GM19025 (cell line): ENCODE measurements around the gene THNSL1.
"Not testable (repeated sequence)": the region's sequence is repeated elsewhere in the genome, so short reads cannot be mapped to it uniquely, and the experiment has no call there.

Experiments used
- ATAC-seq: cut with Tn5 transposase; IDR thresholded peaks from one replicate; pipeline ENCODE4 v1.9.1; 2021; ENCODE audit warnings: mild to moderate bottlenecking, low read depth, moderate library complexity; ENCODE audit not compliant: unreplicated experiment

Gene THNSL1

DNA sequence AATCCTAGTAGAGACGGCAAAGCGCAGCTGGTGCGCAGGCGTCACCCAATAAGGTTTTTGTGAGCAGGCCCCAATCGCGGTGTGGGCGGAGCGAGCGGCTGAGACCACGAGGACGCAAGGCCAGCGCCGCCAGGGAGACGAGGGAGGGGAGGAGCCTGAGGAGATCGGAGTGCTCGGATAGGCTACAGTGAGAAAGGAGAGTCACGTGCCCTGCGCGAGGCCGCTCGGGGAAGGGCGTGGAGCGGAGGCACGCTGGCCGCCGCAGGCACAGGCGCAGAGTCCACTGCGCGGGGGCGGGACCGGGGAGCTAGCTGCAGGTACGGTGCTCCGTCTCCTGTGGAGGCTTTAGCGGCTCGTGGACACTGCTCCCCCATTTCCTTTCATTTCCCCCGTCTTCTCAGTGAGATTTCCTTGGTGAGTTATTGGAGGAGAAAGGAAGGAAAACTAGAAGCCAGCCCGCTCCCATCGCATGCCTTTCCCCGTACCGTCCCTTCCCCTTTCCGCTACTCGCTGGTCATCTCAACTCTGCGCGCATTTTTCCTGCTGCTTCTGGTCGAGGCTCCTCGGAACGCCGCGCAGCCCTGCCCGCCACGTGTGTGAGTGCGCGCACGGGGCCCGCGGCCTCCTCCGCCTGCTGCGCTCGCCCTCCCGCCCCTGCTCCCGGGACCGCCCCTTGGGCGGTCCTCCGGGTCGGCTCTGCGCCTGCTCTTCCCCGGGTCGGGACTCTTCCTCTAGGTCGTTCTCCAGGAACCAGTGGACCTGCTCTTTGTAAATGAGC, at the start of gene THNSL1:
Gene THNSL1, plus strand, starts transcription at position 237 of the 778 bp plus-strand sequence. CDS start 6,612 bp downstream, outside the sequence.
- ATAC-seq, result peak; percentile 99

DNA sequence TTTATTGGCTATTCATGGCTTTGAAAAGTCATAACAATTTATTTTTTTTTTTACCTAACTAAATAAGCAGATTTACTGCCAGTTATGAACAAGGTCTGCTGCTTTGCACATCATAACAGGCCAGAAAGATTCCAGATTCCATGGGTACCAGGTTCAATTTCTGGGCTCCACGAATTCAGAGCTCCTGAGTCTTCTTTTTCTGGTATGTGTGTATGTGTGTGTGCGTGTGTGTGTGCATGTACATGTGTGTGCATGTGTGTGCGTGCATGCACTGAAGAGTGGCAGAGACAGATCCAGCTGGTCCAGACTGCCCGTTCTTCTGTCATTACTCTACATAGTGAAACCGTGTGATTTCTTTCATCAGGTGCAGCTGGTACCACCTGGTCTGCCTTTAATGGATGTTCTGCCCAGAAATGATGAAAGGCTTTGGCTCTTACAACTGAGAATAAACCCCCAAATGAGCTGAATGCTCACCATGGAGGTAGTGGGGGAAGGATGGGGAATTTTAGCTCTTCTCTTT, 49.4 kb upstream of the THNSL1 start:
- no peak for ATAC-seq

GRCh38 chr10:24968349-24968748, 48.1 kb upstream of the THNSL1 start:
- no peak for ATAC-seq

DNA sequence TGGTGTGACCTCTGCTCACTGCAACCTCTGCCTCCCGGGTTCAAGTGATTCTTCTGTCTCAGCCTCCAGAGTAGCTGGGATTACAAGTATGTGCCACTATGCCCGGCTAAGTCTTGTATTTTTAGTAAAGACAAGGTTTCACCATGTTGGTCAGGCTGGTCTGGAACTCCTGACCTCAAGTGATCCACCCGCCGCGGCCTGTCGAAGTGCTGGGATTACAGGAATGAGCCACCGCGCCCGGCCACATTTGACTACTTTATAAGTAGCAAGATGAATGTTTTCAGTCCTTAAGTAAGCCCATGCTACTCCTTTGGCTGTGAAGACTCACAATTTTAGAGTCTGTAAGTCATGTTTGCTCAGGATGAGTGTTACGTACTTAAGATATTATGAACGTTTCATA, 47.5 kb upstream of the THNSL1 start:
- not testable (repeated sequence) for ATAC-seq

DNA sequence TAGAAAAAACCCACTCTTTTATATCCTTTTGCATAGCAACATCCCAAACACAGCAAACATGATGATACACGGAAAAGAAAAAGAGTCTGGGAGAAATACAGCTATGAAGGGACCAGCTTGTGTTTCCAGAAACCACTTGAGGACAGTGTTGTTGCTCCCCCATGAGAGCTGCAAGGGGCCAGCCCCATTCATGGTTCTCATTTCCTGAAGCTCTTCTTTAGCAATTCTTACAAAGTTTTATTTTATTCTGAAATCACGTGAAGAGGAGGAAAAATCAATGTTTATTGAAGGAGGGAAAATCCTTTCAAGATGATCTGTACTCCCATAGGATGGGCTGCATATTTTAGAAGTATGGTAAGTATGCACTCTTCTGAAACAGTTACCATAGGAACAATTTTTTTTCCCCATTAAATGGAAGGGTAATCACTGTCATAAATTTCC, 46.6 kb upstream of the THNSL1 start:
- ATAC-seq, result no peak

DNA sequence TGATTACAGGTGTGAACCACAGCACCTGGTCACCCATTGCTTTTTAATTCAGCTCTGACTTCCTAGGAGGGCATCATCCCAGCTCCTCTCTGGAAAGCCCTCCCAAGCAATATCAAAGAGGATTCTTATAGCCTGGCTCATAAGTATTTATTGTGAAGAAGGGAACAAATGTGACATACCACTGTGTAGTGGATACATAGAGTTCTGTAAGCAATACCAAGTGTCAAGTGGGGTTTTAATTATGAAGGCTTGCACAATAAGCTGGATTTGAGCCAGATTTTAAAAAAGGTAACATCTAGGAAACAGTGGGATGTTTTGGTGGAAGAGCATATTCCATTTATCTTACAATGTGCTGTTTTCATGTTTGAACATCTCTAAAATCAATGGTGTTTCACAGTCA, 45.0 kb upstream of the THNSL1 start:
- no peak for ATAC-seq

GRCh38 chr10:24973163-24973562, 43.2 kb upstream of the THNSL1 start:
- ATAC-seq, result no peak

DNA sequence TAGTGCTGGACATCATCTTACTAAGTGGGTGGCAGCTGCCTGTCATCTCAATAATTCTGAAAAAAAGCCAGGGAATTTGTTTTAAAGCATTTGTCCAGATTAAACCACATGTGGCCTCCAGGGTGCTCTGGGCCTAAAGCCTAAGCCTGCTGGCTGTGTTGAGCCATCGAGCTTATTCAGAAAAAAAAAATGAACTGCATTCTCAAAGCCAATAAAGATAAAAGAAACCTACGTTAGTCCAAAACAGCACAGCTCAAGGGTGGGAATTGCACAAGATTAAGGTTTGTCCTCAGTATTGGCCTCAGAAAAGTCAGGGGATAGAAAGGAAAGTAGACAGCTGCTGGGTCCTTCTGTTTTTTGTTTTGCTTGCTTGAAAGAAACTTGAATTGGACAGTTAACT, 41.4 kb upstream of the THNSL1 start:
- no peak for ATAC-seq

GRCh38 chr10:24979685-24980084, 36.7 kb upstream of the THNSL1 start:
- ATAC-seq, result no peak

DNA sequence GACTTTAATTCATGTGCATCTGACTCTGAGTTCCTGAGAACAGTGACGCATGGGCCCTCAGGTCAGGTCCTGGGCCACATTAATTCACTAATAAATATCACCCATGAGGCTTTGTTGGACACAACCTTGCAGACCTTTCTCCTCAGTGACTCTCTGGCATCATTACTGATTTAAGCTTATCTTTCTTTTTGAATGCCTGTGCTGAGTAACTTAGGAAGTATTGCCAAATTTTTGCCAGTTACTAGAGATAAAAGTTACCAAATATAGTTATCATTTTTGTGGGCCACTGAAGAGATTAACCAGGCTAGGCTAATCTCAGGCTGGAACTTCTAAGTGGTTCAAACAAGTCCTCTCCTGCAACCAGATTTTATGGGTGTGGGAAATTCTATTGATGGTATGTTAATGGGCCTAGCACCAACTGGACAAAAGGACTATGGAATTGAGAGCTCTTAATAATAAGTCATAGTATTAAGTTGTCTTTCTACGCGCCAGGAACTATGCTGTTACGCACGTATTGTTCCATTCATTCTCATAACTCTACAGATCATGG, 35.2 kb upstream of the THNSL1 start:
- ATAC-seq, result no peak

DNA sequence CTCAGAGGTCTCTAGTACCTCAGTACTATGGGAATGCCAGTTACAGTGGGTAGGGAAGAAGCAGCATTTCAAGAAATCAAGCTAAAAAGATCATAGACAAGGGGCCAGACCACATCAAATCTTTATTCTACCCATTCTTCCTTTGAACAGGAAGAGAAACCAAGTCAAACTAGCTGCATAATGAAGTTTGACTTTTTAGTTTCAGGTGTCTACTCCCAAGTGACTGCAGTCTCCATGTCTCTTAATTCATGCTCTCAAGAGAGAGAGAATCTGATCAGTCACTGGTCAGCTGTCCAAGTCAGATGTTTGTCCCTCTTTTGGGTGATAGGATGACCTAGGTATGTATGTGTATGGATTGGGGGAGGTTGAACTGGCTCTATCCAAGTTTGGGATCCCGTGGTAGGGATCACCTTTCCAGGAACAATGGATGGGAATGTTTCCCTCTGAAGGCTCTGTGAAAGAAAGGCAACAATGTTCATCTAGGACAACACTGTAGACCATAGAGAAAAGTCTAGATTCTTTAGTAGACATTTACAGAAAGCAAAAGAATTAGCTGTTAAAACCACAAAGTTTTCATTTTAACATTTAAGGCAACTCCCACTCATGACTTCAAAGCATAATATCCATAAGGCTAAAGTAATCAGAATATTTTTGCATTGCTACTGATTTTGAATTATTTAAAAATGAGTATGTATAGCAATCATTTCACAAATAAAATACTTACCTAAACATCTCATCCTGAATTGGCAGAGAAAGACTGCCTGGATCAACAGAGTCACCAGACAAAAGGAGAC, 33.9 kb upstream of the THNSL1 start:
- ATAC-seq, result peak; percentile 78

DNA sequence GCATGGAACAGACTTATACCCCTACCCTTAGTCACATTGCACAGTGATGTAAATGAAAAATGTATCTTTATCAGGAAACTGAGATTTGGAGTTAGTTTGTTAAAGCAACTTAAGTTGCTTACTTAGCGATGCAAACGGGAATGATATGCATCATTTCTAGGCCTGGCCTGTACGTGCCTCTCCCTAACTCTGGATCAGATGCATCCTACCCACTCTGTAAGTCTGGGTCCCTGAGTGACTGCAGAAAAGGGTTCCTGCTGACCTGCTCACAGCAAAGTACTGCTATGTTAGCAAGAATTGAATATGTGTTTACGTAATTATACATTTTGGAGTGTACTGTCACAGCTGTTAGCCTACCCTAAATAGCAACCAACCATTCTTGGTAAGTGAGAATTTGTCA, 33.3 kb upstream of the THNSL1 start:
- no peak for ATAC-seq

- no peak for ATAC-seq
Measured at GRCh38 chr10:24983946-24984345, 32.5 kb upstream of the THNSL1 start.

DNA sequence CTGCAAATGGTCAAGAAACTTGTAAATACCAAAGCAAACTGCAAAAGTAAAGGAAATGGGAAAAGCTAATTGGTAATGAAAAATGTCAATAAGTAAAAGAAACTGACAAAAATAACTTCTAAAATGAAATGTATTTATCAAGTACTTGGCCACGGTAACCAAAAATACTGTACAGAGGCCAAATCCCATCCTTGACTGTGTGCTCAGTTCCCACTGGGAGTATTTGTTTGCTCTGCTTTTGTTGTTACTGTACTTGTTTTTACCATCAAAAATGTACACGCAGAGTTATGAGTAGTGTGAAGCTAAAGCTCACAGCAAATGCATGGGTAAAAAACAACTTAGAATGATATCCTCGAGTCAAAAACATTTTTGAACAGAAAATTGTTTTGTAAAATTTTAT, 31.5 kb upstream of the THNSL1 start:
- no peak for ATAC-seq

DNA sequence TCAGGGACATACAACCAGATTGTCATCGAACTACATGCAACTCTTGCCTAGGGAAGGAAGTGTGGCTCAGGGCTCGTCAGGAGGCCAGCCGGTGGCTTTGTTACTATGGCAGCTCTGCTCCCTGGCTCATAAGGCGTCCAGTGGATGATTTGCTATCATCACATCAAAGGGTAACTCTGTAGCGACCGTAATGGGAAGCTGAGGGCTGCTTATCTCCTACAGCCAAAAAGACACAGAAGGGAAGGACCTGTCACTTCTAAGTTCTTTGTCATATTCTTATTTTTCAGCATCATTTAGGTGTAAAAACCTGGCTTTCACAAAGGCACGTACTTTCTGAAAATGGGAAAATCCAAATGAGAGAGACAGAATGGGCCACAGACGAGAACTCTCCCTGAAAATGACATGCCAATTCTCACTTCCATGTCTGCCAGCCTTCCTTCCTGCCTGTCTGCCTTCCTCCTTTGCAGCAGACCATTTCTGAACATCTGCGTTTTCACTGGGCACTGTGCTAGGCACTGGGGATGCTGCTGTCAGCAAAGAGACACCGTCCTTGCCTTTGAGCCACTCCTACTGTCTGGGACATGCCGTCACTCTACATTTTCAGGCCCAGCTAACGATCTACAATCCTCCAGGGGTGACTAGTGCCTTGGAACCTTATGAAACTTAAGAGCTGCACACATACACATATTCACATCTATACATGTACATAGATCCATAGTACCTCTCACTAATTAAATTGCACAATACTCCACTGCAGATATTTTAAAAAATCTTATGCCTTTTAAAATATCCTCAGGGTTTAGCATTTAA, 27.4 kb upstream of the THNSL1 start:
- ATAC-seq, result no peak

- no peak for ATAC-seq
Measured at GRCh38 chr10:24989867-24990266, 26.5 kb upstream of the THNSL1 start.

- no peak for ATAC-seq
Measured at GRCh38 chr10:24991298-24991697, 25.1 kb upstream of the THNSL1 start.

GRCh38 chr10:24992512-24993133, 23.8 kb upstream of the THNSL1 start:
- no peak for ATAC-seq

- ATAC-seq, result no peak
Measured at GRCh38 chr10:24993237-24993958, 23.0 kb upstream of the THNSL1 start.
